Progenitor cell of endocrine pancreas (in vitro differentiated cells): Measurements from ENCODE around the gene SH3RF2. TPM values are rescaled to one million over a fixed set of nuclear protein-coding genes. Genes with fewer than 3 reads are reported as not detected.

ENCODE experiments used
- total RNA-seq: library from RNA; stranded (reverse); gene quantifications from 2 replicates; pipeline ENCODE4 v1.2.1, GENCODE V29; 2021

The SH3RF2 gene
- total RNA-seq, 1 donor from 2014 or later, result 17.6 TPM

Other genes starting within 250 kb of the SH3RF2 start
- 21.2 and 21.4 TPM in 2 replicates for gene PRELID2, start 101.2 kb upstream of the SH3RF2 start, total RNA-seq
- gene GRXCR2, start 63.6 kb upstream of the SH3RF2 start, total RNA-seq, result not detected in 2 replicates
- gene PLAC8L1, start 169.0 kb downstream of the SH3RF2 start, total RNA-seq, result 1.5 and 2.0 TPM in 2 replicates
- gene LARS1, start 246.1 kb downstream of the SH3RF2 start, total RNA-seq, result 180 and 185 TPM in 2 replicates